Thyroid gland (tissue), 4 donors: Measurements from ENCODE around the gene DFFA. TPM values are rescaled to one million over a fixed set of nuclear protein-coding genes. Genes with fewer than 3 reads are reported as not detected.

Experiments used
- DNase-seq, 2 donors: peaks; one replicate each; pipeline ENCODE4 v3.0.0-alpha.2; 2019
- H3K27ac ChIP-seq, 3 donors: fragments of 200-600 bp; sonication (generic); 1 replicate in 2 of 3; 2 replicates in 1 of 3; pipeline ENCODE4 v1.5.1; 2016 to 2019; ENCODE audit warnings: mild to moderate bottlenecking in 1 of 3, moderate library complexity in 1 of 3
- H3K27me3 ChIP-seq: fragments of 200-600 bp; sonication (generic); one replicate; pipeline ENCODE4 v1.5.1; 2019
- H3K36me3 ChIP-seq, 2 donors: fragments of 200-600 bp; sonication (generic); one replicate each; pipeline ENCODE4 v1.5.1; 2016 to 2019
- H3K4me1 ChIP-seq, 2 donors: fragments of 200-600 bp; sonication (generic); one replicate each; pipeline ENCODE4 v1.5.1; 2017 to 2019
- H3K4me3 ChIP-seq, 3 donors: fragments of 200-600 bp; sonication (generic); replicated peaks in 1 of 3; 1 replicate in 2 of 3; 2 replicates in 1 of 3; pipeline ENCODE4 v1.5.1; 2016; ENCODE audit warnings: mild to moderate bottlenecking in 1 of 3
- H3K9me3 ChIP-seq: fragments of 200-600 bp; sonication (generic); one replicate; pipeline ENCODE4 v1.5.1; 2017
- CTCF ChIP-seq, 6 experiments: fragments of 200-600 bp in 3 of 6; fragments of 450-650 bp in 3 of 6; sonication (generic) in 3 of 6; IDR thresholded peaks; one replicate each; pipeline ENCODE4 v1.5.1; 2016 to 2019; ENCODE audit warnings: antibody characterized with exemption in 6 of 6, mild to moderate bottlenecking in 2 of 6, inconsistent platforms in 1 of 6, moderate library complexity in 1 of 6
- POLR2A ChIP-seq, 2 donors: fragments of 450-650 bp; IDR thresholded peaks; one replicate each; pipeline ENCODE4 v1.6.1; 2017; ENCODE audit warnings: antibody characterized with exemption in 2 of 2, mild to moderate bottlenecking in 2 of 2, moderate library complexity in 1 of 2
- whole genome bisulfite sequencing, 2 donors: methylation state at CpG; one replicate each; pipeline ENCODE4 v1.1.5; 2017; 5-methylcytosine and 5-hydroxymethylcytosine counted together
- intact Hi-C: fragments of 100-400 bp; cut with DNase I; formaldehyde crosslinking; loops from one replicate; pipeline ENCODE4 v1.15.1; 2023
- total RNA-seq, 4 donors: library from RNA; depleted of rRNA; stranded (reverse); fragments of >200 nt; gene quantifications; one replicate each; pipeline ENCODE4 v1.2.3, GENCODE V29; 2016

The DFFA gene
- total RNA-seq, 4 donors from 2014 or later, result 24.2 to 30.3 (median 27.5) TPM

- TF ChIP-seq CTCF (IDR thresholded peaks at IDR 0.05) (no peak), POLR2A (IDR thresholded peaks at IDR 0.05) (no peak)
- Histone ChIP-seq H3K27me3 (no peaks in the 10 kb centered on the region), H3K9me3 (no peaks in the 10 kb centered on the region), H3K4me3 (no peak overlapping the region), H3K36me3 (no peaks in the 10 kb centered on the region), H3K4me1 (peaks cover 8 to 16% of the 10 kb centered on the region in 2 donors), H3K27ac (no peak overlapping the region)
- no peak for DNase-seq
- intact Hi-C loops, result no loop called here
- WGBS, 2 donors, result 67 to 70% methylated on average over 5 of the region's 5 CpGs
Measured at GRCh38 chr1:10504249-10504648, 31.9 kb upstream of the DFFA start.

GRCh38 chr1:10502206-10502605 lies 29.9 kb upstream of the DFFA start:
- no peak overlapping the region for H3K27ac ChIP-seq
- TF ChIP-seq POLR2A (IDR thresholded peaks at IDR 0.05) (no peak), CTCF (IDR thresholded peaks at IDR 0.05) (no peak)
- WGBS, 2 donors, result 90 to 92% methylated on average over 5 of the region's 5 CpGs
- no peak for DNase-seq
- H3K4me1 ChIP-seq, result peaks cover 0 to 4% of the 10 kb centered on the region in 2 donors
- no peaks in the 10 kb centered on the region for H3K27me3 ChIP-seq
- no peaks in the 10 kb centered on the region for H3K36me3 ChIP-seq
- no peak overlapping the region for H3K4me3 ChIP-seq
- intact Hi-C loops, result no loop called here
- no peaks in the 10 kb centered on the region for H3K9me3 ChIP-seq

GRCh38 chr1:10498231-10498630 lies 25.9 kb upstream of the DFFA start:
- Histone ChIP-seq H3K36me3 (no peaks in the 10 kb centered on the region), H3K9me3 (no peaks in the 10 kb centered on the region), H3K4me1 (peaks cover 8 to 13% of the 10 kb centered on the region in 2 donors), H3K27ac (no peak overlapping the region), H3K4me3 (no peak overlapping the region), H3K27me3 (no peaks in the 10 kb centered on the region)
- no peak for DNase-seq
- intact Hi-C loops, result no loop called here
- WGBS, 2 donors, result 88 to 90% methylated on average over 8 of the region's 8 CpGs
- TF ChIP-seq POLR2A (IDR thresholded peaks at IDR 0.05) (no peak), CTCF (IDR thresholded peaks at IDR 0.05) (no peak)

- 87 to 92% methylated on average over 7 of the region's 7 CpGs for WGBS, 2 donors
- H3K4me3 ChIP-seq, result no peak overlapping the region
- H3K36me3 ChIP-seq, result no peaks in the 10 kb centered on the region
- no peaks in the 10 kb centered on the region for H3K27me3 ChIP-seq
- no peak overlapping the region for H3K27ac ChIP-seq
- DNase-seq, result no peak
- TF ChIP-seq CTCF (IDR thresholded peaks at IDR 0.05), result no peak
- TF ChIP-seq POLR2A (IDR thresholded peaks at IDR 0.05), result no peak
- no peaks in the 10 kb centered on the region for H3K9me3 ChIP-seq
- intact Hi-C loops, result no loop called here
- H3K4me1 ChIP-seq, result peaks cover 8 to 13% of the 10 kb centered on the region in 2 donors
Measured at GRCh38 chr1:10497109-10497508, 24.8 kb upstream of the DFFA start.

- no peaks in the 10 kb centered on the region for H3K27me3 ChIP-seq
- H3K9me3 ChIP-seq, result no peaks in the 10 kb centered on the region
- peak overlapping the region in 2 of 3 donors; percentile 24 to 67 for H3K27ac ChIP-seq
- intact Hi-C loops, result no loop called here
- TF ChIP-seq CTCF (IDR thresholded peaks at IDR 0.05) (no peak), POLR2A (IDR thresholded peaks at IDR 0.05) (no peak)
- peaks cover 8 to 13% of the 10 kb centered on the region in 2 donors for H3K4me1 ChIP-seq
- H3K36me3 ChIP-seq, result no peaks in the 10 kb centered on the region
- no peak overlapping the region for H3K4me3 ChIP-seq
- DNase-seq, result peak; percentile 62 to 79
- 83 to 92% methylated on average over 14 of the region's 14 CpGs for WGBS, 2 donors
Measured at GRCh38 chr1:10495952-10496351, 23.6 kb upstream of the DFFA start.
